Mammary epithelial cell (primary cell): ENCODE data around the gene LINC01488.

Experiments
- EZH2 ChIP-seq: IDR thresholded peaks from 2 replicates; pipeline ENCODE4 v1.6.1; 2012; ENCODE audit warnings: low read length, inconsistent platforms, borderline replicate concordance
- TF ChIP-seq, protein P1 (sequence below), 2 donors: IDR thresholded peaks in 1 of 2; conservative IDR thresholded peaks in 1 of 2; 2 replicates each; pipeline ENCODE4 v1.5.1; 2011 to 2012; ENCODE audit warnings: inconsistent platforms in 2 of 2, low read length in 2 of 2, mild to moderate bottlenecking in 2 of 2, control low read depth in 1 of 2, low read depth in 1 of 2; ENCODE audit not compliant: insufficient read depth in 1 of 2; ENCODE audit errors: extremely low read depth in 1 of 2

DNA sequence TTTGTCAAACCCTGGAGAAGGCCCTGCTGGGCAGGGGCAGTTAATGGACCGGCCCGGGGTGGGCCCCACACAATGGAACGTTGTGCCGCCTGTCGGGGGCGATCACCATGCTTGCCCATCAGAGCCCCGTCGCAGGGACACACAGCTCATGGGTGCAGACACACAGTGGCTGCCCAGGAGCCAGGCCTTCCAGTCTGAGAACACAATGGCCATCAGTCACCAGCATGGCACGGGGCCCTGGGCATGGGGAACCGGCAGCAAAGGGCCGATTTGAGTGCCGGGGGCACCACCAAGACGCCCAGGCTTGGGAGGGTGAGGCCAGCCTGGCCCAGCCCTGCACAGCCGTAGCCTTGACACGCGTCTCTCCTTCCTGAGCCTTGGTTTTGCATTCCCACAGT, 7.1 kb downstream of the LINC01488 start:
- TF ChIP-seq, protein P1, sequence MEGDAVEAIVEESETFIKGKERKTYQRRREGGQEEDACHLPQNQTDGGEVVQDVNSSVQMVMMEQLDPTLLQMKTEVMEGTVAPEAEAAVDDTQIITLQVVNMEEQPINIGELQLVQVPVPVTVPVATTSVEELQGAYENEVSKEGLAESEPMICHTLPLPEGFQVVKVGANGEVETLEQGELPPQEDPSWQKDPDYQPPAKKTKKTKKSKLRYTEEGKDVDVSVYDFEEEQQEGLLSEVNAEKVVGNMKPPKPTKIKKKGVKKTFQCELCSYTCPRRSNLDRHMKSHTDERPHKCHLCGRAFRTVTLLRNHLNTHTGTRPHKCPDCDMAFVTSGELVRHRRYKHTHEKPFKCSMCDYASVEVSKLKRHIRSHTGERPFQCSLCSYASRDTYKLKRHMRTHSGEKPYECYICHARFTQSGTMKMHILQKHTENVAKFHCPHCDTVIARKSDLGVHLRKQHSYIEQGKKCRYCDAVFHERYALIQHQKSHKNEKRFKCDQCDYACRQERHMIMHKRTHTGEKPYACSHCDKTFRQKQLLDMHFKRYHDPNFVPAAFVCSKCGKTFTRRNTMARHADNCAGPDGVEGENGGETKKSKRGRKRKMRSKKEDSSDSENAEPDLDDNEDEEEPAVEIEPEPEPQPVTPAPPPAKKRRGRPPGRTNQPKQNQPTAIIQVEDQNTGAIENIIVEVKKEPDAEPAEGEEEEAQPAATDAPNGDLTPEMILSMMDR (conservative IDR thresholded peaks at IDR 0.05 in 1 of 2, IDR thresholded peaks at IDR 0.05 in 1 of 2; ENCODE audit: extremely low read depth in 1 of 2, insufficient read depth in 1 of 2, low read depth in 1 of 2, low read length in 2 of 2), result no peak
- TF ChIP-seq EZH2, result no peak
